ENCODE data around the gene STIL. TPM values are rescaled to one million over a fixed set of nuclear protein-coding genes. Genes with fewer than 3 reads are reported as not detected.
A peak's percentile ranks its signal among the peaks of the same experiment; 100 is the strongest.

Gene STIL
- total and polyA plus RNA-seq, 4 donors = 0.26 to 20.5 (median 0.75) TPM

- peak overlapping the region in 1 of 2 donors; percentile 37 for H3K27ac ChIP-seq (ENCODE audit: low read depth in 1 of 2, low read length in 2 of 2)
- no peaks in the 10 kb centered on the region for H3K4me1 ChIP-seq (ENCODE audit: control insufficient read depth in 4 of 4, insufficient read depth in 4 of 4, low read length in 3 of 4)
- peaks cover 0 to 3% (median 0%) of the 10 kb centered on the region in 4 donors for H3K27me3 ChIP-seq (ENCODE audit: control insufficient read depth in 4 of 4, insufficient read depth in 4 of 4, low read length in 3 of 4)
- no peaks in the 10 kb centered on the region for H3K36me3 ChIP-seq (ENCODE audit: control insufficient read depth in 4 of 4, insufficient read depth in 3 of 4, low read depth in 1 of 4, low read length in 3 of 4)
- no peak overlapping the region for H3K9ac ChIP-seq (ENCODE audit: low read depth in 1 of 2, low read length in 2 of 2)
- no peak overlapping the region for H3K4me3 ChIP-seq (ENCODE audit: low read depth in 1 of 3, low read length in 3 of 3)
- no peak for TF ChIP-seq RAD21 (IDR thresholded peaks at IDR 0.05)
- peak; percentile 26 for TF ChIP-seq SP1 (IDR thresholded peaks at IDR 0.05)
- no peaks in the 10 kb centered on the region for H3K9me3 ChIP-seq (ENCODE audit: control insufficient read depth in 4 of 4, low read length in 3 of 4)
- 63% methylated on average over 9 of the region's 9 CpGs for WGBS
- no peak for DNase-seq (ENCODE audit: low spot score)
These were observed 102.1 kb downstream of the STIL start for GRCh38 chr1:47211796-47212269.

- Histone ChIP-seq H3K4me1 (ENCODE audit: control insufficient read depth in 4 of 4, insufficient read depth in 4 of 4, low read length in 3 of 4) (no peaks in the 10 kb centered on the region), H3K36me3 (ENCODE audit: control insufficient read depth in 4 of 4, insufficient read depth in 3 of 4, low read depth in 1 of 4, low read length in 3 of 4) (no peaks in the 10 kb centered on the region), H3K27ac (ENCODE audit: low read depth in 1 of 2, low read length in 2 of 2) (no peak overlapping the region), H3K9me3 (ENCODE audit: control insufficient read depth in 4 of 4, low read length in 3 of 4) (no peaks in the 10 kb centered on the region), H3K4me3 (ENCODE audit: low read depth in 1 of 3, low read length in 3 of 3) (no peak overlapping the region), H3K27me3 (ENCODE audit: control insufficient read depth in 4 of 4, insufficient read depth in 4 of 4, low read length in 3 of 4) (peaks cover 0 to 3% (median 0%) of the 10 kb centered on the region in 4 donors), H3K9ac (ENCODE audit: low read depth in 1 of 2, low read length in 2 of 2) (no peak overlapping the region)
- DNase-seq (ENCODE audit: low spot score) = no peak
- TF ChIP-seq, protein P1, sequence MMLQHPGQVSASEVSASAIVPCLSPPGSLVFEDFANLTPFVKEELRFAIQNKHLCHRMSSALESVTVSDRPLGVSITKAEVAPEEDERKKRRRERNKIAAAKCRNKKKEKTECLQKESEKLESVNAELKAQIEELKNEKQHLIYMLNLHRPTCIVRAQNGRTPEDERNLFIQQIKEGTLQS (IDR thresholded peaks at IDR 0.05) = no peak
- TF ChIP-seq, protein P2, sequence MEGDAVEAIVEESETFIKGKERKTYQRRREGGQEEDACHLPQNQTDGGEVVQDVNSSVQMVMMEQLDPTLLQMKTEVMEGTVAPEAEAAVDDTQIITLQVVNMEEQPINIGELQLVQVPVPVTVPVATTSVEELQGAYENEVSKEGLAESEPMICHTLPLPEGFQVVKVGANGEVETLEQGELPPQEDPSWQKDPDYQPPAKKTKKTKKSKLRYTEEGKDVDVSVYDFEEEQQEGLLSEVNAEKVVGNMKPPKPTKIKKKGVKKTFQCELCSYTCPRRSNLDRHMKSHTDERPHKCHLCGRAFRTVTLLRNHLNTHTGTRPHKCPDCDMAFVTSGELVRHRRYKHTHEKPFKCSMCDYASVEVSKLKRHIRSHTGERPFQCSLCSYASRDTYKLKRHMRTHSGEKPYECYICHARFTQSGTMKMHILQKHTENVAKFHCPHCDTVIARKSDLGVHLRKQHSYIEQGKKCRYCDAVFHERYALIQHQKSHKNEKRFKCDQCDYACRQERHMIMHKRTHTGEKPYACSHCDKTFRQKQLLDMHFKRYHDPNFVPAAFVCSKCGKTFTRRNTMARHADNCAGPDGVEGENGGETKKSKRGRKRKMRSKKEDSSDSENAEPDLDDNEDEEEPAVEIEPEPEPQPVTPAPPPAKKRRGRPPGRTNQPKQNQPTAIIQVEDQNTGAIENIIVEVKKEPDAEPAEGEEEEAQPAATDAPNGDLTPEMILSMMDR (IDR thresholded peaks at IDR 0.05; ENCODE audit: low read depth, low read length, missing input control) = no peak
- TF ChIP-seq JUND (IDR thresholded peaks at IDR 0.05) = no peak
- WGBS = 87% methylated on average over 3 of the region's 3 CpGs
These were observed 103.3 kb downstream of the STIL start for GRCh38 chr1:47210666-47211065.

GRCh38 chr1:47209725-47210325 is 104.1 kb downstream of the STIL start:
- Histone ChIP-seq H3K36me3 (ENCODE audit: control insufficient read depth in 4 of 4, insufficient read depth in 3 of 4, low read depth in 1 of 4, low read length in 3 of 4) (no peaks in the 10 kb centered on the region), H3K9ac (ENCODE audit: low read depth in 1 of 2, low read length in 2 of 2) (no peak overlapping the region), H3K9me3 (ENCODE audit: control insufficient read depth in 4 of 4, low read length in 3 of 4) (no peaks in the 10 kb centered on the region), H3K4me3 (ENCODE audit: low read depth in 1 of 3, low read length in 3 of 3) (no peak overlapping the region), H3K27ac (ENCODE audit: low read depth in 1 of 2, low read length in 2 of 2) (no peak overlapping the region), H3K4me1 (ENCODE audit: control insufficient read depth in 4 of 4, insufficient read depth in 4 of 4, low read length in 3 of 4) (no peaks in the 10 kb centered on the region), H3K27me3 (ENCODE audit: control insufficient read depth in 4 of 4, insufficient read depth in 4 of 4, low read length in 3 of 4) (peaks cover 0 to 3% (median 0%) of the 10 kb centered on the region in 4 donors)
- 57% methylated on average over 3 of the region's 3 CpGs for WGBS
- no peak for DNase-seq (ENCODE audit: low spot score)
- TF ChIP-seq GABPA (IDR thresholded peaks at IDR 0.05 in 1 of 2, conservative IDR thresholded peaks at IDR 0.05 in 1 of 2) (no peak), YY1 (IDR thresholded peaks at IDR 0.05) (no peak), HNF4A (conservative IDR thresholded peaks at IDR 0.05) (no peak), FOXA1 (IDR thresholded peaks at IDR 0.05) (no peak), TAF1 (conservative IDR thresholded peaks at IDR 0.05) (no peak), MAX (IDR thresholded peaks at IDR 0.05) (no peak)
- TF ChIP-seq, protein P3, sequence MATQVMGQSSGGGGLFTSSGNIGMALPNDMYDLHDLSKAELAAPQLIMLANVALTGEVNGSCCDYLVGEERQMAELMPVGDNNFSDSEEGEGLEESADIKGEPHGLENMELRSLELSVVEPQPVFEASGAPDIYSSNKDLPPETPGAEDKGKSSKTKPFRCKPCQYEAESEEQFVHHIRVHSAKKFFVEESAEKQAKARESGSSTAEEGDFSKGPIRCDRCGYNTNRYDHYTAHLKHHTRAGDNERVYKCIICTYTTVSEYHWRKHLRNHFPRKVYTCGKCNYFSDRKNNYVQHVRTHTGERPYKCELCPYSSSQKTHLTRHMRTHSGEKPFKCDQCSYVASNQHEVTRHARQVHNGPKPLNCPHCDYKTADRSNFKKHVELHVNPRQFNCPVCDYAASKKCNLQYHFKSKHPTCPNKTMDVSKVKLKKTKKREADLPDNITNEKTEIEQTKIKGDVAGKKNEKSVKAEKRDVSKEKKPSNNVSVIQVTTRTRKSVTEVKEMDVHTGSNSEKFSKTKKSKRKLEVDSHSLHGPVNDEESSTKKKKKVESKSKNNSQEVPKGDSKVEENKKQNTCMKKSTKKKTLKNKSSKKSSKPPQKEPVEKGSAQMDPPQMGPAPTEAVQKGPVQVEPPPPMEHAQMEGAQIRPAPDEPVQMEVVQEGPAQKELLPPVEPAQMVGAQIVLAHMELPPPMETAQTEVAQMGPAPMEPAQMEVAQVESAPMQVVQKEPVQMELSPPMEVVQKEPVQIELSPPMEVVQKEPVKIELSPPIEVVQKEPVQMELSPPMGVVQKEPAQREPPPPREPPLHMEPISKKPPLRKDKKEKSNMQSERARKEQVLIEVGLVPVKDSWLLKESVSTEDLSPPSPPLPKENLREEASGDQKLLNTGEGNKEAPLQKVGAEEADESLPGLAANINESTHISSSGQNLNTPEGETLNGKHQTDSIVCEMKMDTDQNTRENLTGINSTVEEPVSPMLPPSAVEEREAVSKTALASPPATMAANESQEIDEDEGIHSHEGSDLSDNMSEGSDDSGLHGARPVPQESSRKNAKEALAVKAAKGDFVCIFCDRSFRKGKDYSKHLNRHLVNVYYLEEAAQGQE (IDR thresholded peaks at IDR 0.05) = no peak
- TF ChIP-seq, protein P1 (IDR thresholded peaks at IDR 0.05) = no peak
- TF ChIP-seq, protein P2 (IDR thresholded peaks at IDR 0.05; ENCODE audit: low read depth, low read length, missing input control) = no peak

All from liver (tissue), 9 donors.